Fibroblast of lung (primary cell): ENCODE results near the gene STK26. TPM values are rescaled to one million over a fixed set of nuclear protein-coding genes. Genes with fewer than 3 reads are reported as not detected.

Experiments used
- DNase-seq, 2 donors: peaks; one replicate each; pipeline versions ENCODE4 v3.0.0 to v3.0.0-alpha.2; 2010; ENCODE audit warnings: low read depth in 2 of 2
- H2AFZ ChIP-seq: 2 replicates; pipeline ENCODE4 v1.5.1; 2012; ENCODE audit warnings: low read length, control low read depth, inconsistent platforms
- H3K27ac ChIP-seq: 2 replicates; pipeline ENCODE4 v1.5.1; 2011; ENCODE audit warnings: low read length, control low read depth; ENCODE audit not compliant: insufficient read depth
- H3K27me3 ChIP-seq: 2 replicates; pipeline ENCODE4 v1.5.1; 2011; ENCODE audit warnings: mild to moderate bottlenecking, low read length; ENCODE audit not compliant: control insufficient read depth, insufficient read depth
- H3K36me3 ChIP-seq: 2 replicates; pipeline ENCODE4 v1.5.1; 2011; ENCODE audit warnings: low read length; ENCODE audit not compliant: control insufficient read depth, insufficient read depth
- H3K4me1 ChIP-seq: 2 replicates; pipeline ENCODE4 v1.5.1; 2011; ENCODE audit warnings: low read length; ENCODE audit not compliant: control insufficient read depth, insufficient read depth; ENCODE audit errors: extremely low read depth
- H3K4me2 ChIP-seq: 2 replicates; pipeline ENCODE4 v1.5.1; 2011; ENCODE audit warnings: low read length, control low read depth; ENCODE audit not compliant: insufficient read depth; ENCODE audit errors: extremely low read depth
- H3K4me3 ChIP-seq, 4 experiments: fragments of 200-600 bp in 1 of 4; sonication (generic) in 1 of 4; replicated peaks in 1 of 4; 2 replicates each; pipeline ENCODE4 v1.5.1; 2011 to 2016; ENCODE audit warnings: low read length in 4 of 4, low read depth in 3 of 4, mild to moderate bottlenecking in 3 of 4, control low read depth in 2 of 4, inconsistent platforms in 1 of 4, mixed read lengths in 1 of 4; ENCODE audit not compliant: insufficient read depth in 1 of 4; ENCODE audit errors: control extremely low read depth in 1 of 4
- H3K79me2 ChIP-seq: 2 replicates; pipeline ENCODE4 v1.5.1; 2012; ENCODE audit warnings: mild to moderate bottlenecking, low read length, inconsistent platforms; ENCODE audit not compliant: control insufficient read depth, insufficient read depth
- H3K9ac ChIP-seq: 2 replicates; pipeline ENCODE4 v1.5.1; 2011; ENCODE audit warnings: mild to moderate bottlenecking, low read length, control low read depth; ENCODE audit not compliant: insufficient read depth
- H3K9me3 ChIP-seq: 2 replicates; pipeline ENCODE4 v1.5.1; 2012; ENCODE audit warnings: low read depth, low read length; ENCODE audit not compliant: control insufficient read depth, insufficient read depth
- H4K20me1 ChIP-seq: 2 replicates; pipeline ENCODE4 v1.5.1; 2011; ENCODE audit warnings: low read length; ENCODE audit not compliant: control insufficient read depth, insufficient read depth; ENCODE audit errors: extremely low read depth
- EZH2 ChIP-seq: IDR thresholded peaks from 2 replicates; pipeline ENCODE4 v1.5.1; 2012; ENCODE audit warnings: low read length, control low read depth, mild to moderate bottlenecking; ENCODE audit errors: missing control alignments
- polyA plus RNA-seq, 2 donors: library from polyadenylated mRNA; depleted of rRNA in 1 of 2; stranded (reverse) in 1 of 2; unstranded in 1 of 2; fragments of >200 nt; gene quantifications; 2 replicates each; pipeline ENCODE4 v1.2.1, GENCODE V29; 2011 to 2012; ENCODE audit warnings: missing spikeins in 1 of 2
- total RNA-seq: library from RNA; depleted of rRNA; stranded (reverse); fragments of >200 nt; gene quantifications from 2 replicates; pipeline ENCODE4 v1.2.1, GENCODE V29; 2014
- TF ChIP-seq, protein P1 (sequence below), 2 donors: IDR thresholded peaks in 1 of 2; conservative IDR thresholded peaks in 1 of 2; 1 replicate in 1 of 2; 2 replicates in 1 of 2; pipeline ENCODE4 v1.5.1; 2011 to 2012; ENCODE audit warnings: low read length in 2 of 2, control low read depth in 1 of 2, inconsistent platforms in 1 of 2, low read depth in 1 of 2, mild to moderate bottlenecking in 1 of 2

Gene STK26
- total and polyA plus RNA-seq, 2 donors (not counting 1 experiment from before 2014, with no cell fraction given), result 2.0 to 2.2 TPM

GRCh38 chrX:132037479-132037993, 14.4 kb downstream of the STK26 start:
- Histone ChIP-seq H3K4me2 (no peak overlapping the region), H3K4me1 (no peaks in the 10 kb centered on the region), H3K4me3 (no peak overlapping the region), H3K9me3 (no peaks in the 10 kb centered on the region), H3K36me3 (no peaks in the 10 kb centered on the region), H3K79me2 (no peaks in the 10 kb centered on the region), H3K27me3 (no peaks in the 10 kb centered on the region), H2AFZ (no peak overlapping the region), H3K9ac (no peak overlapping the region), H3K27ac (no peak overlapping the region), H4K20me1 (no peaks in the 10 kb centered on the region)
- no peak for DNase-seq
- TF ChIP-seq, protein P1, sequence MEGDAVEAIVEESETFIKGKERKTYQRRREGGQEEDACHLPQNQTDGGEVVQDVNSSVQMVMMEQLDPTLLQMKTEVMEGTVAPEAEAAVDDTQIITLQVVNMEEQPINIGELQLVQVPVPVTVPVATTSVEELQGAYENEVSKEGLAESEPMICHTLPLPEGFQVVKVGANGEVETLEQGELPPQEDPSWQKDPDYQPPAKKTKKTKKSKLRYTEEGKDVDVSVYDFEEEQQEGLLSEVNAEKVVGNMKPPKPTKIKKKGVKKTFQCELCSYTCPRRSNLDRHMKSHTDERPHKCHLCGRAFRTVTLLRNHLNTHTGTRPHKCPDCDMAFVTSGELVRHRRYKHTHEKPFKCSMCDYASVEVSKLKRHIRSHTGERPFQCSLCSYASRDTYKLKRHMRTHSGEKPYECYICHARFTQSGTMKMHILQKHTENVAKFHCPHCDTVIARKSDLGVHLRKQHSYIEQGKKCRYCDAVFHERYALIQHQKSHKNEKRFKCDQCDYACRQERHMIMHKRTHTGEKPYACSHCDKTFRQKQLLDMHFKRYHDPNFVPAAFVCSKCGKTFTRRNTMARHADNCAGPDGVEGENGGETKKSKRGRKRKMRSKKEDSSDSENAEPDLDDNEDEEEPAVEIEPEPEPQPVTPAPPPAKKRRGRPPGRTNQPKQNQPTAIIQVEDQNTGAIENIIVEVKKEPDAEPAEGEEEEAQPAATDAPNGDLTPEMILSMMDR (conservative IDR thresholded peaks at IDR 0.05 in 1 of 2, IDR thresholded peaks at IDR 0.05 in 1 of 2; ENCODE audit: low read depth in 1 of 2, low read length in 2 of 2), result no peak
- TF ChIP-seq EZH2, result no peak

DNA sequence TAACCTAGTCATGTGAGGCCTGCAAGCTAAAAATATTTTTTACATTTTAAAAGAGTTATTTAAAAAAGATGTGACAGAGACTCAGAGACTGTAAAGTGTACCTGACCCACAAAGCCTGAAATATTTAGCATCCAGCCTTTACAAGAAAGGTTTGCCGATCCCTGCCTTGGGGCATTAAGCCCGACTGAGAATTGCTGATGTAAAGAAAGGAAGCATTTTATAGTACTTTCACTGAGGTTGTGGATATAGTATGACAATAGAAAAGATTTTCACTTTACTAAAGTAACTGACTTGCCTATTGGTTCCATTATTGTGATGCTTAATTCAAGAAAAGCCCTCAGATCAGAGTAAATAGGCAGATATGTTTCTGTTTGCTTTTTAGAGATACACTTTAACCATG, 17.0 kb downstream of the STK26 start:
- Histone ChIP-seq H3K27me3 (no peaks in the 10 kb centered on the region), H3K79me2 (no peaks in the 10 kb centered on the region), H2AFZ (no peak overlapping the region), H4K20me1 (no peaks in the 10 kb centered on the region), H3K9ac (no peak overlapping the region), H3K4me1 (no peaks in the 10 kb centered on the region), H3K9me3 (no peaks in the 10 kb centered on the region), H3K27ac (no peak overlapping the region), H3K4me3 (no peak overlapping the region), H3K4me2 (no peak overlapping the region), H3K36me3 (no peaks in the 10 kb centered on the region)
- no peak for DNase-seq
- TF ChIP-seq EZH2, result no peak
- TF ChIP-seq, protein P1 (conservative IDR thresholded peaks at IDR 0.05 in 1 of 2, IDR thresholded peaks at IDR 0.05 in 1 of 2; ENCODE audit: low read depth in 1 of 2, low read length in 2 of 2), result no peak

- no peaks in the 10 kb centered on the region for H3K27me3 ChIP-seq
- no peak overlapping the region for H3K27ac ChIP-seq
- H3K79me2 ChIP-seq, result no peaks in the 10 kb centered on the region
- TF ChIP-seq, protein P1 (conservative IDR thresholded peaks at IDR 0.05 in 1 of 2, IDR thresholded peaks at IDR 0.05 in 1 of 2; ENCODE audit: low read depth in 1 of 2, low read length in 2 of 2), result no peak
- no peak for TF ChIP-seq EZH2
- no peak overlapping the region for H3K4me2 ChIP-seq
- H2AFZ ChIP-seq, result no peak overlapping the region
- no peaks in the 10 kb centered on the region for H3K9me3 ChIP-seq
- peak in 1 of 2 donors; percentile 53 for DNase-seq
- no peak overlapping the region for H3K9ac ChIP-seq
- no peaks in the 10 kb centered on the region for H3K4me1 ChIP-seq
- H4K20me1 ChIP-seq, result no peaks in the 10 kb centered on the region
- H3K36me3 ChIP-seq, result no peaks in the 10 kb centered on the region
- no peak overlapping the region for H3K4me3 ChIP-seq
Observed at GRCh38 chrX:132041015-132041414, 17.9 kb downstream of the STK26 start.
